NOMO-1 treated with DMSO at 0.1 percent for 48 hours (cell line): ENCODE data around the gene RASGEF1C.
A peak's percentile ranks its signal among the peaks of the same experiment; 100 is the strongest.
"Not testable (repeated sequence)": the region's sequence is repeated elsewhere in the genome, so short reads cannot be mapped to it uniquely, and the experiment has no call there.

Experiments
- DNase-seq: peaks from one replicate; lab custom pipeline; 2025; ENCODE audit not compliant: unreplicated experiment; lab: John Stamatoyannopoulos, UW

The RASGEF1C gene

DNA sequence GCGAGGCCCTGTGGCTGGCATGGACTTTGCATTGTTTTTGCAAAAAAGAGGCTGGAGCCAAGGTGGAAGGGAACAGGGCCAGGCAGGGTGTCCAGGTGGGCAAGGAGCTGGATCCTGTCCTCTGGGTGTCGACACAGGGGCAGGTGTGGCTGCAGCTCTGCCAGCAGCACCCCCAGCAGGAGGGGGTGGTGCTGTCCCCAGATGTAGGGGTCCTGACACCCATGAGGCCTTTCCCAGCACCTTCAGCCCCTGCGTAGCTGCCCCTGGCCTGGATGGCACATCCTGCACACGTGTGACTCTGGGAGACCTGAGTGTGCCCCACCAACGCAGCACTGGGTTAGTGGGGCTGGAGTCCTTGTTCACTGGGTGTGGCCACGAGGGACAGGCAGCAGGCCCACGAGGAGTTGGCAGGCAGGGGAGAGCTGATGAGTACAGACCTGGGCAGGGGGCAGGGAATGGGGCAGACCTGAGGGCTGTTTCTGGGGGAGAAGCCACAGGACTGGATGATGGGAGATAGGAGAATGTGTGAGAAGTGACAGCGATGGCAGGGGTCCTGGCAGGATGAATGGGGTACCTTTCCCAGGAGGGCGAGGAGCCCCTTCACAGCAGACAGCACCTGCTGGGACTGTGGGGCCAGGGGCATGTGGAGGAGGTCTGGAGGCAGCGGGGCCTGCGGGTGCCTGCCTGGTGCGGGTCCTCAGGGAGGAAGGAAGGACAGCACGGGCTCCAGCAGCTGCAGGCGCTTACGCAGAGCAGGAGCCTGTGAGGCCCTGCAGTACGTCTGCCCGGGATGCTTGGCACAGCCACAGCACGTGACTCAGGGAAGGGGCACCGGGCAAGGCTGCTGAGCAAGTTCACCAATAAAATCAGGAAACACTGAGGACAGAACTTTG lies 3.6 kb upstream of the RASGEF1C start:
- no peak for DNase-seq

DNA sequence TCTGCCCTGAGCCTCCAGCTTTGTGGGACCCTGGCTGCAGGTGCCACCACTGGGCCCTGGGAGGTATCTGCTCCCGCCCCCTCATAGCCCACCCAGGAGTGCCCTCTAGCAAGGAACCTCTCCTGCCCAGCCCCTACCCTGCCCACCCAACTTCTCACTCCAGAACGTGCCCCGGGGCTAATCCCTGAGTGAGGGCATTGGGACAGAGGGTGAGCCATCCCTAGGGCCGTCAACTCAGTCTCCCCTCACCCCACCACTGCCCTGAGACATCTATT lies 2.7 kb upstream of the RASGEF1C start:
- DNase-seq, result no peak

DNA sequence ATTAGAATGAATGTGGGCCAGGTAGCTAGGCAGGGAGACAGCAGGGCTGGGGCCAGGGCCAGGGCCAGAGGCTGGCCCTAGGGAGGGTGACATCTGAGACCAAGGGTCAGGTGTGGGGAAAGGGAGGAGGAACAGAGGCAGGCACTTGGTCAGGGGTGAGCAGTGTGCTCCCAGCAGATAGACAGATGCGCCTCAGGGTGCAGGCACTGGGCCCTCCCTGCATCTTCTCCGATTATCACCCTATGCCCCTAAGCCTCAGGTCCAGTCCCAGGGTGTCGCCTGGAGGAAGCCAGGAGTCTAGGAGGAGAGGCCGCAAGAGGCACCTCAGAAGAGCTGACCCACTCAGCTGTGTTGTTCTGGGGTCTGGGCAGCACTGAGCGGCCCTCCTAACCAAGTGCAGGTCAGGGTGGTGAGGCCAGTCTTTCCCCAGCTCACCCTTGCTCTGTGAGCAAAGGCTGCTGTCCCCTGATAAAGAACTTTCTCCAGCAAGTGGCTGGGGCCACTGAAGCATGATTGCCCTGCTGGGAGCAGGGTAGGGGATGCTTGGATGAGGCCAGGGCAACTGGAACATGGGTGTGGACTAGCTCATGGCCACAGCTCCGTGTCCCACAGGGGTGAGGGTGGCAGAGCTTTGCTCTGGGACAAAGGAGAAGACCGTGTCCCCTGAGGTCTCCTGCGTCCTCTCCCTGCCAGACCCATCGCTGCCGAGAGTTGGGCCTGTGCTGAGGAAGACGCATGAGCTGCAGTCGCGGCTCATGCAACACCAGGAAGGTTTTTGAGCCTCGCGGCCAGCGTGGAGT lies 2.1 kb upstream of the RASGEF1C start:
- no peak for DNase-seq

DNA sequence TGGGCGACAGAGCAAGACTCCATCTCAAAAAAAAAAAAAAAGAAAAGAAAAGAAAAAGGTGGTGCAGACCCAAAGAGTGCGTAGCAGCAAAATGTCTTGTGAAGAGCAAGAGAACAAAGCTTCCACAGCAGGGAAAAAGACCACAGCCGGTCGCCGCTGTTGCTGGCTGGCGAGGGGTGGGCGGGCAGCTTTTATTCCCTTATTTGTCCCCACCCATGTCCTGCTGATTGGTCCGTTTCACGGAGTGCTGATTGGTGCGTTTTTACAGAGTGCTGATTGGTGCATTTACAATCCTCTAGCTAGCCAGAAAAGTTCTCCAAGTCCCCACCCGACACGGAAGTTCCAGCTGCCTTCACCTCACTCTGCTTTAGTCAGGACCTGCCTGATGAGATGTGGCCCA lies 1.1 kb upstream of the RASGEF1C start:
- DNase-seq, result not testable (repeated sequence)

DNA sequence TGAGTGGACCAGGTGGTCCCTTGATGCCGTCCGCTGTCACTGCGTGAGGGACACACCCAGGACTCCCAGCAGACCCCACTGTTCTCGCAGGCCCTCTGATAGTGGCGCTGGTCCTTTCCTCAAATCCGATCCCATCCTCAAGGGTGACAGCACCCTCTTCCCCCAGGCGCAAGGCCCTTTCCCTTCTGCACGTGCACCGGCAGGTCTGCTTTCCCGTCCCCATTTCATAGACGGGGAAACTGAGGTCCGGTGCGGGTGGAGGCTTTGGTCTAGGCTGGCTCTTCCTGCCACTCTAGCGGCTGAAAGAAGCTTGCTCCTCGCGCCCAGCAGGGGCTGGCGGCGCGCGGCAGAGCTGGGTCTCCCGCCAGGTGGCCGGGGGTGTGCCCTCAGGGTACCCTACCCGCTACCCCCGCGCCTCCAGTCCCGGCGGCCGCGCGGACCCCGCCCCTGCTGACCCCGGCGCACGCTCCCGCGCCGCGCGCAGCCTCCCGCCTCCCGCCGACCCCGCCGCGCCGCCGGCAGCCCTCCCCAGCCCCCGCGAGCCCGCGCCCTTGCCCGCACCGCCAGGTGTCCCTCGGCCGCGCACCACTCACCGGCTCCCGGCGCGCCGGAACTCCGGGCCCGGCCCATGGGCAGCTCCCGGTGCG lies 453 bp downstream of the RASGEF1C start:
- peak; percentile 21 for DNase-seq

DNA sequence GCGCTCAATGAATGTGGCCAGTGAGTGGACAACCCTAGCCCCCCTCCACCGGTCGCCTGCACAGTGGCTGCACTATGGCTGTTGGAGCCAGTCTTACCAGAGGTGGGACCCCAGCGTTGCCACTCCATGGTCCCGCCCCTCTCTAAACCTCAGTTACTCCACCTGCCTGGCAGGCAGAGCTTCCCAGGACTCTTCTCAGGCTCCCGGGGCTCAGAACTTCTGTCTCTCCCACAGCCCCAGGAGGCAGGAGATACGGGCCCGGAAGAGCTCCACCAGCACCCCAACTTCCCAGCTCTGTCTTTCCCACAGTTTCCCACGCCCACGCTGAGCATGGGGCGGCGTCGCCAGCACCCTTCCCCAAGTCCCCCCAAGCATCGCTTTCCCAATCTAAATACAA lies 975 bp downstream of the RASGEF1C start:
- DNase-seq, result no peak

DNA sequence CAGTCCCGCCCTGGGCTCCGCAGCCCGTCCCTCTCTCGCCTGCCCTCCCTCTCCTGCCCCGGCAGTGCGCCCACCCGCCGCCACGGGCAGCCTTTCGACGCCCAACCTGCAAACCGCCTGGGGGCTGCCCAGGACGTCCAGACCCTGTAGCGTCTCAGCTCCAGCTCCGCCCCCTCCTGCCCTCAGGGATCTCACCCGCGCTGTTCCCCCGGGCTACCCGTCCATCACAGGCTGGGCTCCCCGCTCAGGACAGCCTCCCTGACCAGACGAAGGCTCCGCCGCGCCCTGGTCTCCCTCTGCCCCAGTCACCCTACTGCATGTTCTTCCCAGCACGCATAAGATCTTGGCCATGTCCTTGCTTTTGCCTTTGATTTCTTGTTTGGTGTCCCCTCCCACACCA lies 1.4 kb downstream of the RASGEF1C start:
- DNase-seq, result no peak

DNA sequence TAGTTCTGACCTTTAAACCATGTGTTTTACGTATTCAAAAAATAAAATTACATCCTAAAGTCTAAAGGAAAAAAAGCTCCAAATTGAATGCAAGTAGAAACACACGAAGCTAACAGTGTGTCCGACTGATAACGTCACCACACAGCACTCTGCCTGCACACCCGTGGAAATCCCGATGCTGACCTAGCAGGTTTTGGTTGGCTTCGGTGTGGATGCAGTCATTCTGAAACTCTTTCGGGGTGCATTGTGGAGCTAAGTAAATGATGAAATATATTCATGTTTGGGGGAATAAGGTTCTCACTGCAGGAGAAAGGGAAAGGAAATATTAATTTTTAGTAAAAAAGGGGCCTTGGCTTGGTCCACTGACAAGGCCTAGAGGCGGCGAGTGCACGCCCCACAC lies 2.0 kb downstream of the RASGEF1C start:
- DNase-seq, result no peak

DNA sequence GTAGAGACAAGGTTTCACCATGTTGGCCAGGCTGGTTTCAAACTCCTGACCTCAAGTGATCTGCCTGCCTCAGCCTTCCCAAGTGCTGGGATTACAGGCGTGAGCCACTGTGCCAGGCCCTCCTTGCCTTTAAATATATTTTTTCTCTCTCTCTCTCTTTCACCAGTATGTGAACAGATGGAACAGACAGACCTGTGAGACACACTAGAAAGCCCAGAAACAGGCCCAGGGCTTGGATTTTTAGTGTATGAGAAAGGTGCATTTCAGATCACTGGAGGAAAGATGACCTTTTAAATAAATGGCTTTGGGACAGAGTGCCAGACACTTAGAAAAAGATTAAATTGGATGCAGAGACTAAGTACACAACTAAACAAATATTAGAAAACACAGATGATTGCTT lies 3.1 kb downstream of the RASGEF1C start:
- DNase-seq, result no peak

DNA sequence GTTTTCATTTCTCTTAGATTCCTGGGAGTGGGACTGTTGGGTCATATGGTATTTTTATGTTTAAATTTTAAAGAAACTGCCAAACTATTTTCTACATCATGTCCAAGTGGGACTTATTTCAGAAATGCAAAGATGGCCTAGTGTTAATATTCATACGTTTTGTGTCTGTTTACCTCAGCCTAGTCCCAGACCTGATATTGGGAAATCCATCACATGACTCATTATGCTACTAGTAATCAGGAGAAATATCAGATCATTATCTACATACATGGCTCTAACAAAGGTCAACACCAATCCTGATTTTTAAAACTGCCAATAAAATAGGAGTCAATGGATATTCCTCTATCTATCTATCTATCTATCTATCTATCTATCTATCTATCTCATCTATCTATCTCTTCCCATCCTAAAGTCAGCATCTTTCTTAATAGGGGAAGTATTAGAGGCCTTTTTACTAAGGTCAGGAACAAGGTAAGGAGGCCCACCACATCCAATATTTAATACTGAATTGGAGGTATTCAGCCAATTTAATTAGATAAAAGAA lies 4.7 kb downstream of the RASGEF1C start:
- DNase-seq, result no peak

DNA sequence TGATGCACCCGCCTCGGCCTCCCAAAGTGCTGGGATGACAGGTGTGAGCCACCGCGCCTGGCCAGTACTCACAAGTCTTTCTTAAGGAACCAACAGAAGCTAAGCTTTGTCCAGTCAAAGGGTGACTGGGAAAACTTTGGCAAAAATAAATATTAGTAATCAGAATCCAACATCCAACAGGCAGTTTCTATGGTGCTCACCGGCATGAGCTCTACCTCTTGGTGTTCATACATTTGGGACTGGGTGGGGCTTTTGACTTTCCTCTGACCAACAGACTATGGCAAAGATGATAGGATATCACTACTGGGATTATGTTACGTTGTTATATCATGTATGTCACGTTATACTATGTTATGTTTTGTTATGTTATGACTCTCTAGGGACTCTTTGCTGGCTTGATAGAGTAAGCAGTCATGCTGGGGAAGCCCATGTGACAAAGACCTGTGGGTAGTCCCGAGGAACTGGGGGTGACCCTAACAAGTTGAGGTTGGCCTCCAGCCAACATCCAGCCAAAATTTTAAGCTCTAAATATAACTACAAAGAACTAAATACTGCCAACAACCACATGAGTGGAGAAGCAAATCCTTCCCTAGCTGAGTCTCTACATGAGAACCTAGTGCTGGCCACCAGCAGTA lies 6.0 kb downstream of the RASGEF1C start:
- no peak for DNase-seq

DNA sequence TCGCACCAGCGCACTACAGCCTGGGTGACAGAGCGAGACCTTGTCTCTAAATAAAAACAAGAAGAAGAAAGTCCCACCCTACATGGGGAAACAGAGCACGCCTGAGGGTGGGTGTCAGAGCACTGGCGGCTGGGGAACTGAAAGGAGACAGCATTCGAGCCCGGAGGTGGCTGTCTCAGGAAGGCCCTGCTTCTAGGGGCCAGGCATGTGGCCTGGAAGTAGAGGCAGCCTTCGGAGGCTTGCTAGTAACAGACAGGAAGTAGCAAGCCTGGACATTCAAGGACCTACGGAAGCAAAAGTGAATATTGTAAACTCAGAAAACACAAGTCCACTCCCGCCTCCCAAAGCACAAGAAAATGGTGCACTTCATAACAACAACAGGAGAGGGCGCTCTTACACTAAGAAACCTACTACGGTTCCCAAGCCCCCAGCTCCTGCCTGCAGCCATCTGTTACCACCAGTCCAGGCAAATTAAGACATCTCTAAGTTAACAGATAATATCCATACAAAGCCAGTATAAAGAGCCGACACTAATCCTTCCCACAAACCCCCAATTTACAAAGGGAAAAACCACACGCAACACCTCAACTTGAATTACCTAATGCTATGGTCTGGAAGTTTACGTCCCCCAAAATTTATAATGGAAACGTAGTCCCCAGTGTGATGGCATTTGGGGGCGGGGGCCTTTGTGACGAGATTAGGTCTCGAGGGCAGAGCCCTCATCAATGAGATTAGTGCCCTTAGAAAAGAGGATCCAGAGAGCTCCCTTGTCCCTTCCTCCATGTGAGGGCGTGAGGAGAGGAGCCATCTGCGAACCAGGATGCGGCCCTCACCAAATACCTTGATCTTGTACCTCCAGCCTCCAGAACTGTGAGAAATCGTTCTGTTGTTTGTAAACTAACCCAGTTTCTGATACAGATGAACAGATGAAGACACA lies 7.7 kb downstream of the RASGEF1C start:
- no peak for DNase-seq

DNA sequence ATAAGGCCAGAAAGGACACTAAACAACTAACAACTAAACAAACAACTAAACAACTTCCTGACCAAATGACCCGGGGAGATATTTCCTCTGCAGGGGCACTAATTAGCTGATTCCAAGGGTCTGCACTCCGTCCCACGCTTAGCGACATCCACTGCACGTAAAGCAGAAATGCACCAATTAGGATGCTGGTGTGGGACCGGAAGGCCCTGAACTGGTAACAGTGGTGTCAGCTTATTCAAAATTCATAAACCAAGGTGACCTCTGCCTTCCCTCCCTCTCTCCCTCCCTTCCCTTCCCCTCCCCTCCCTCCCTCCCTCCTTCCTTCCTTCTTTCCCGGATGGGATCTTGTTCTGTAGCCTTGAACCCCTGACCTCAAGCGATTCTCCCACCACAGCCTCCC lies 9.6 kb downstream of the RASGEF1C start:
- no peak for DNase-seq

DNA sequence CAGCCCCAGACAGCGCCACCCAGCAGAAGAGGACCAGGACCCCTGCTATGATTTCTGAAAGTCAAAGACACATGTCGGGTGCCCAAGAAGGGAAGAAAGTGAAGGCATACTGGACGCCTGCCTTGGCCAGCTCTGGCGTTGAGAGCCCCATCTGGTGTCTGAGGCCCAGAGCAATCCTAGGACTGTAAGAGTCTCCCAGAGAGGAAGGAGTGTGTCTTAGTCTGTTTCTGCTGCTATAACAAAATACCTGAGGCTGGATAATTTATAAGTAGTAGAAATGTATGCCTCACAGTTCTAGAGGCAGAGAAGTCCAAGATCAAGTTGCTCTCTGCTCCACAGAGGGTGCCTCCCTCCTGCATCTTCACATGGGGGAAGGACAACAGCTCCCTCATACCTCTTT lies 10.8 kb downstream of the RASGEF1C start:
- no peak for DNase-seq

DNA sequence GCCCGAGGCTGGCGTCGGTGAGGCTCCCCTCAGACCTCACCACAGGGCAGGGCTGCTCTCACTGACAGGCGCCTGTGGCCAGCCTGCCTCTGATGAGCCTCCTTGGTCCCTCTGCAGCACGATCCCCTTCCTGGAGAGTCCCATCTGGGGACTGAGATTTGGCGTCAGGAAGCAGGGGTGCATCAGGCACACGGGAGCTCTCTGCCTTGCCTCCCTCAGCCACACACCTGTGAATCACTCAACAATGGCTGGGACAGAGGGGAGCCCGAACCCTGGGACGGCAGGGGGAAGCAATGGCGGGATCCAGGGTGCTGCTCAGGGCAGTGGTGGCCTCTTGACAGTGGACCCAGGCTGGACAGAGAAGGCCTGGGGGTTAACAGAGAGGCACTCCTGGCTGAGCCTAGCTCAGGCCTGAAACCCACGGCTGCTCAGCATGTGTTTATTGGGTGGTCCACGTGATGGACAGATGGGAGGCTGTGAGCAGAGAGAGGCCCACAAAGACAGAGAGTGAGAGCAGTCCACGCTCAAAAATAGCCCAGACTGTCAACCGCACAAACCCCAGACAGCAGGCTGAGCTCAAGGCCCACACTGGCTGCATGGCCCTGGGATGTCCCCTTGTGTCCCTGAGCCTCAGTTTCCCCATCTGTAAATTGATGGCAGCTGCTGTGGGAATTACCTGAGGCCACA lies 11.9 kb downstream of the RASGEF1C start:
- no peak for DNase-seq

DNA sequence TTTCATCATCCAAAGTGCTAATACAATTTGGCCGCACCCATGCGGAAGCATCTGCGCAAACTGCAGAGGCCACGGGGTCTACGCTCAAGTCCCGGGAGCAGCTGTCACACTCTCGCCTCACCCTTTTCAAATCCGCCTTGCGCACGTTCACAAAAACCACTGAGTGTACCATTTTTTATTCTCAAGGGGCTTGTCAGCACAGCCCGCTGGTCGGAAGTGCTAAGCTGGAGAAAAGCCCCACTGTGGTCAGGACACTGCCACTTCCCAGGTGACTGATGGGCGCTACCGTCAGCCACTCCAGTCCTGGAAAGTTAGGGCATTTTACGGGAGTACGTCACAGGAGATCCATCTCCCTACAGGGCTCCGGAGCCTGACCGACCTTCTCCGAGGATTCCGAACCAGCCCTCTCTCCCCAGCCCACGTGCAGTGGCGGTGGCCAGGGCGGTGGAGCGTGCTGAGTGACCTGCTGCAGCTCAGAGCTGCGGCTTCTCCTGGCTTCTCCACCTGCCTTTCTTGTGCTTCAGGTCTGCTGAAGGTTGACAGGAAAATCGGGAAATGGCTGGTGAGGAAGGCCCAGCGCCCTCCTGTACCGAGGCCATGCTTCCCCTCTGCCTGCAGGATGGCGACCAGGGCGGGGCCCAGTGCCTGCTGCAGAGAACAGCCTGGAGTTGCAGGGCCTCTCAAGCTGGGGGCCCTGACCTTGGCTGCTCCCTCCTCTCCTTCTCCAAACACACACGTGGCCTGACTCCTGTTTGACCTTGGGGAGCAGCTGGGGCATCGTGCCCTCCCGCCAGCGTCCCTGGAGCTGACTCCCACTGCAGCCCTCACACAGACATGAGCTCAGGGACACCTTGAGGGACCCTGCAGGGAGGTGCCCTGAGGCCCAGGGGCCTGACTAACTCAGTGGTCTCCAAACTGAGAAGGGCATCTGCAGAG lies 14.3 kb downstream of the RASGEF1C start:
- DNase-seq, result no peak

DNA sequence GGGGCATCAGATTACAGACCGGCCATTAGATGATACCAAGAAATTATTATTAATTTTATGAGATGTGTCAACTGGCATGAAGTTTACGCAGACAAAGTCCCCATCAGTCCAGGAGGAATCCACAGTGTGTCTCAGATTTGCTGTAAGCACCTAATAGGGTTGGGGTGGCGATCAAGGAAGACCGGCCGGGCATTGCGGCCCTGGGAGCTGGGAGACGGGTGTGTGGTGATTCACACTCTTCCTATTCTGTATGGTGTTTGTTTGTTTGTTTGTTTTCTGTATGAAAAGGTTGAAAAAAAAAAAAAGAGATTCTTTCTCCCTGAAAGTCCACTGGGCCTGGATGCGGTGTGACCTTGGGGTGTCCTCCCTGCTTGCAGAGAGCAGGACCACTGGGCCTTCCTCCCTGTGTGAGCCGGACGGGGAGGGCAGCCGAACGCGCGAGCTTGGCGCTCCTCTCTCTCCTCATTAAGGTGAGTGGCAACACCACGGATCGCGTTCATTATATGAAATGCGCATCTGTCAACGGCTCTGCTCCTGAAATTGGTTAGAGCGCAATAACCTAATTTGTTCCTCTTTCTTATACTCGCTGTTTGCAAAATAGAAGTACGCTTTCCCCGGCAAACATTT lies 15.1 kb downstream of the RASGEF1C start:
- DNase-seq, result no peak

DNA sequence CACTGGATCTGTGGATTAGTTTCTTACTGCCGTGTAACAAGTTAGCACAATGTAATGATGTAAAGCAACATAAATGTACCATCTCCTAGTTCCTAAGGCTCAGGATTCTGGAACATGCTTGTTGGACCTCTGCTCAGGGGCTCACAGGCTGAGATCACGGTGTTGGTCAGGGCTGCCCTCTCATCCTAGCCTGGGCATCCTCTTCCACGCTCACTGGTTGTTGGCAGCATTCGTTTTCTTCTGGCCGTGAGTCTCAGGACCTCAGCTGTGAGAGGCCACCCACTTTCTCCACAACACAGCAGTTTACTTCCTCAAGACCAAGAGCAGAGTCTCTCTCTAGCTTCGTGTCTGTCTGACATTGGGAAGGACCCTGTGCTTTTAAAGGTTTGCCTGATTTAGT lies 17.3 kb downstream of the RASGEF1C start:
- DNase-seq, result no peak
